Activated naive CD8-positive, alpha-beta T cell treated with anti-CD3 and anti-CD28 coated beads, Interleukin-2, amount 50 U/mL, for 24 hours (primary cell): ENCODE data around the gene CSGALNACT2.

Source experiments
- ATAC-seq: fragments of 150-1000 bp; cut with Tn5 transposase; one replicate; pipeline ENCODE4 v1.10.0; 2021
- DNase-seq: peaks from one replicate; pipeline ENCODE4 v3.0.0; 2021
- H3K27ac Mint-ChIP-seq: one replicate; pipeline ENCODE4 v1.8.0; 2021; ENCODE audit warnings: mild to moderate bottlenecking, mixed read lengths
- H3K27me3 Mint-ChIP-seq: one replicate; pipeline ENCODE4 v1.8.0; 2021; ENCODE audit warnings: mixed read lengths
- H3K36me3 Mint-ChIP-seq: one replicate; pipeline ENCODE4 v1.8.0; 2021; ENCODE audit warnings: low read depth, mixed read lengths
- H3K4me1 Mint-ChIP-seq: one replicate; pipeline ENCODE4 v1.8.0; 2021; ENCODE audit warnings: mixed read lengths
- H3K4me3 Mint-ChIP-seq: one replicate; pipeline ENCODE4 v1.8.0; 2021; ENCODE audit warnings: mild to moderate bottlenecking, moderate library complexity, mixed read lengths
- H3K9me3 Mint-ChIP-seq: one replicate; pipeline ENCODE4 v1.8.0; 2021; ENCODE audit warnings: mixed read lengths

CSGALNACT2 gene

DNA sequence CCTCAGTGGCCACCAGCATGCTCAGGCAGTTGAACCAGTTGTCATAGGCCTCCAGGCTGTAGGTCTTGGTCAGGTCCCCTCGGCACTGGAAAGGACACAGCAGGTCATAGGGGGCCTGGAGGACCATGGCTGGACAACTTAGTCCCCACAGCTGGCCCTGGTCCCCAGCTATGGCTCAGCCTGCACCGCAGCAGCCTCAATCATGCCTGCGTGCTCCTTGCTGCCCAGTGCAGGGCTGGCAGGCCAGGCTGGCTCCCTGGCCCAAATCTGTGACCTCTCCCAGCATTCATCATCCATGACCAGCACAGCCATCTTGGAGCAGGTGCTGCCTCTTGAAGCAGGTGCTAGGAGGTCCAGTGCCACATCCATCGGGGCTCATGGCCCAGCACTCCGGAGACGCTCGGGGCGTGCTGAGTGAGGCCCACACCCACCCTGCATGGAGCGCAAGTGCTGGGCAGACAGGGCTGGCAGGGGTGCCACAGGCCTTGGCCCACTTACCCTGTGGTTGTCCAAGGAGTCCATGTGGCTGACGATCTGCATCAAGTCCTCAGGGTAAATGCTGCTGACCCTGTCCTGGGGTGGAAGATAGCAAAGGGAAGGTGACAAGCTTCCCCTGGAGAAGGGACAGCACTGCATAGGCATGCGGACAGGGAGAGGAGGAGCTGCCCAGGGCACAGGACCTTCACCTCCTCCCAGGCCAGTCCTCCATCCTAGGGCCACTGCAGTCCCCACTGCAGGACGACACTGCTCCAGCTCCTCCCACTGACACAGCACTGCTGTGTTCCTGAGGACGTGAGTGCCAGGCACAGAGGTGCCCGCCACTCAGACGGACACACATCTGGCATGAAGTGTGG is 61.7 kb downstream of the CSGALNACT2 start:
- Mint-ChIP-seq H3K27ac (no peak overlapping the region), H3K9me3 (no peaks in the 10 kb centered on the region), H3K4me1 (peaks cover 3% of the 10 kb centered on the region), H3K4me3 (no peak overlapping the region), H3K27me3 (no peaks in the 10 kb centered on the region), H3K36me3 (no peaks in the 10 kb centered on the region)
- DNase-seq (no peak), ATAC-seq (no peak)

GRCh38 chr10:43200538-43201390 is 62.5 kb downstream of the CSGALNACT2 start:
- Mint-ChIP-seq H3K36me3 (no peaks in the 10 kb centered on the region), H3K27me3 (no peaks in the 10 kb centered on the region), H3K4me3 (no peak overlapping the region), H3K4me1 (peaks cover 3% of the 10 kb centered on the region), H3K27ac (no peak overlapping the region), H3K9me3 (no peaks in the 10 kb centered on the region)
- ATAC-seq (no peak), DNase-seq (no peak)

DNA sequence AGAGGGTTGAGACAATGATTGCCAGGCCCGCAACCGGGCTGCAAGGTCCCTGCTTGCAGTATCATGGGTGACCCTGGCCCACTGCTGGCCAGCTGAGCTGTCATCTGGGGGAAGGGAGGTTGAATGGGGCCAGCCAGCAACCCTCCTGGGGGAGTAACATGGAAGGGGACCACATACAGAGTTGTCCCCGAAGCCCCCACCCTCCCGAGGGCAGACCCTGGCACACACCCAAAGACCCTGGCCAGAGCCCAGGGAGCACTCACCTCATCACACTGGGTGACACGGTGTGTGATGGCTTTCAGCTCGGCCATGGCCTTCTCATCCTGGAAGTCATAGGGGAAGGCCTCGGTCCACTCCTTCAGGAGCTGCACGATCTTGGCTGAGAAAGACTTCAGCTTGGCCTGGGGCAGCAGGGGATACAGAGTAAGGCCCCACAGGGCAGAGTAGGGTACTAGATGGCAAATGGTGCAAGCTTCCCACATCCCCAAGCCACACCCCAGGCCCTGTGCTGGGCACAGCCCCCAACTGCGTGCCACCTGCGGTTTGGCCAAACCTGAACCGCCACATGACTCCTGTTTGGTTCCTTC is 63.4 kb downstream of the CSGALNACT2 start:
- Mint-ChIP-seq H3K27ac (no peak overlapping the region), H3K4me1 (peaks cover 3% of the 10 kb centered on the region), H3K4me3 (no peak overlapping the region), H3K36me3 (no peaks in the 10 kb centered on the region), H3K9me3 (no peaks in the 10 kb centered on the region), H3K27me3 (no peaks in the 10 kb centered on the region)
- no peak for DNase-seq
- no peak for ATAC-seq

- DNase-seq = peak; percentile 71
- peaks cover 3% of the 10 kb centered on the region for H3K4me1 Mint-ChIP-seq
- ATAC-seq = peak; percentile 62
- no peaks in the 10 kb centered on the region for H3K9me3 Mint-ChIP-seq
- H3K36me3 Mint-ChIP-seq = no peaks in the 10 kb centered on the region
- peak overlapping the region; percentile 63 for H3K4me3 Mint-ChIP-seq
- no peaks in the 10 kb centered on the region for H3K27me3 Mint-ChIP-seq
- H3K27ac Mint-ChIP-seq = no peak overlapping the region
Observed at GRCh38 chr10:43202224-43202656, 64.0 kb downstream of the CSGALNACT2 start.

DNA sequence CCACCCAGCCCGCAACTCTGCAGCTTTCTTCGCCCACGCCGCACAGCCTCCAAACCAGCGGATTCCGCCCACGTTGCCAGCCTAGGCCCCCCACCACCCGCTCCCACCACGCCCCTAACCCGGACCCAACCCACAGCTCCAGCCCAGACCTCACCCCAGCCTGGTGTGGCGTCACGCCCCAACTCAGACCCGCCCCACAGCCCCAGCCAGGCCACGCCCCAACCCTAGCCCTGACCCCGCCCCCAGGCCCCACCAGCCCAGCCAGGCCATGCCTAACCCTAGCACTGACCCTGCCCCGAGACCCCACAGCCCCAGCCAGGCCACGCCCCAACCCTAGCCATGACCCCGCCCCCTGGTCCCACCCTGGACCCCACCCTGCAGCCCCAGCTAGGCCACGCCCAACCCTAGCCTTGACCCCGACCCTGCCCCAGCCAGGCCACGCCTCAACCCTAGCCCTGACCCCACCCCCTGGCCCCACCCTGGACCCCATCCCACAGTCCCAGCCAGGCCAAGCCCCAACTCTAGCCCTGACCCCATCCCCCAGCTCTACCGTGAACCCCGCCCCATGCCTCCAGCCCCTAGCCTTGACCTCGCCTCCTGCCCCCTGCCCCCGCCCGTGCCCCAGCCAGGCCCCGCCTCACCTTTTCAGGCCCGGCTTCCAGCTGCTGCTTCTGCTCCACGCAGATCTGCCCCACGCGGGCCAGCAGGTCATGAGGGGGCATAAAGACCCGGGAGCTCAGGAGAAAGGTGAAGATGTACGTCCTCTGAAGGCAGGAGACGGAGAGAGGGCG is 64.6 kb downstream of the CSGALNACT2 start:
- Mint-ChIP-seq H3K36me3 (no peaks in the 10 kb centered on the region), H3K27ac (no peak overlapping the region), H3K4me3 (no peak overlapping the region), H3K4me1 (peaks cover 3% of the 10 kb centered on the region), H3K27me3 (no peaks in the 10 kb centered on the region), H3K9me3 (no peaks in the 10 kb centered on the region)
- ATAC-seq = peak; percentile 44
- DNase-seq = peak; percentile 57

GRCh38 chr10:43203448-43204041 is 65.3 kb downstream of the CSGALNACT2 start:
- ATAC-seq = no peak
- H3K36me3 Mint-ChIP-seq = no peaks in the 10 kb centered on the region
- no peak overlapping the region for H3K4me3 Mint-ChIP-seq
- no peak overlapping the region for H3K27ac Mint-ChIP-seq
- peak; percentile 29 for DNase-seq
- no peaks in the 10 kb centered on the region for H3K9me3 Mint-ChIP-seq
- no peaks in the 10 kb centered on the region for H3K27me3 Mint-ChIP-seq
- peaks cover 3% of the 10 kb centered on the region for H3K4me1 Mint-ChIP-seq

DNA sequence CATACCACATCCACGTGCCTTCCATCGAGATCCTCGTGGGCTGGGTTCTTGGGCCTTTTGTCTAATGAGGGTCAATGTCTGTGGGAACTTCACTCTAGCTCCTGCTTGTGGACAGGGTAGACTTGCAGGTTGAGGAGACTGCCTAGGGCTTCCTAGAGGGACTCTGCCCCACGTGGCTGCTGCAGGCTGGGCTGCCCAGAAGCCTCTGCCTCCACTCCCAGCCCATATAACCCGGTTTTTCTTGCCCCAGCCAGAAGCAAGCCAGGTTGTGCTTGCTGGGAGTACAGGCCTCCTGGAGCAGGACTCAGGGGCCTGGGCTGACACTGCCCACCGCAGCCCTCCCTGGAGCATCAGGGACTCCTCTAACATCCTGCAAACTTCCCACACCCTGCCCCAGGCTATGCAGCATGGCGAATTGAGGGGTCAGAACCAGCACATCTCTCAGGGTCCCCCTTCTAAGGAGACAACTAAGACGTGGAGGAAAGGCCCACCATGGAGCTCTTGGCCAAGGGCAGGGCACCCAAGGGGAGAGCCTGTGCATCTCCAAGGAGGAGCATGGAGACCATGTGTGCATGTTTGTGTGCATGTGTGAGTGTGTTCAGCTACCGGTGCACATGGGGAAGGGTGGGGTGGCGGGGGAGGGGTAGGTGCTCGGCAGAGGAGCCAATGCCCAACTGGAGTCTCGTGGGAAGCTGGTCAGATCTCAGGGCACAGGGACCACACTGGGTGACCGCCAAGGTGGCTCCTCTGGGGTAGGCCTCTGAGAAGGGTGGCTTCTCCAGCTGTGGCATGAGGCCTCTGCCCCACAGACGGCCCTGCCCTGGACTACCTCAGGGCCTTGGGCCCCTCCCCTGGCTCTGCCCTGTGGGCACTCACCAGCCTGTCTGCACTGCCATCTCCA is 66.0 kb downstream of the CSGALNACT2 start:
- Mint-ChIP-seq H3K4me1 (peaks cover 3% of the 10 kb centered on the region), H3K27ac (no peak overlapping the region), H3K36me3 (no peaks in the 10 kb centered on the region), H3K27me3 (no peaks in the 10 kb centered on the region), H3K9me3 (no peaks in the 10 kb centered on the region), H3K4me3 (no peak overlapping the region)
- DNase-seq (no peak), ATAC-seq (no peak)

- peak; percentile 59 for ATAC-seq
- H3K4me1 Mint-ChIP-seq = peaks cover 3% of the 10 kb centered on the region
- no peak overlapping the region for H3K27ac Mint-ChIP-seq
- no peaks in the 10 kb centered on the region for H3K9me3 Mint-ChIP-seq
- H3K27me3 Mint-ChIP-seq = no peaks in the 10 kb centered on the region
- peak; percentile 64 for DNase-seq
- H3K36me3 Mint-ChIP-seq = no peaks in the 10 kb centered on the region
- H3K4me3 Mint-ChIP-seq = no peak overlapping the region
Observed at GRCh38 chr10:43204943-43205671, 66.9 kb downstream of the CSGALNACT2 start.

GRCh38 chr10:43205681-43206390 is 67.6 kb downstream of the CSGALNACT2 start:
- Mint-ChIP-seq H3K4me3 (no peak overlapping the region), H3K27ac (no peak overlapping the region), H3K27me3 (no peaks in the 10 kb centered on the region), H3K9me3 (no peaks in the 10 kb centered on the region), H3K36me3 (no peaks in the 10 kb centered on the region), H3K4me1 (peaks cover 5% of the 10 kb centered on the region)
- no peak for DNase-seq
- ATAC-seq = no peak

DNA sequence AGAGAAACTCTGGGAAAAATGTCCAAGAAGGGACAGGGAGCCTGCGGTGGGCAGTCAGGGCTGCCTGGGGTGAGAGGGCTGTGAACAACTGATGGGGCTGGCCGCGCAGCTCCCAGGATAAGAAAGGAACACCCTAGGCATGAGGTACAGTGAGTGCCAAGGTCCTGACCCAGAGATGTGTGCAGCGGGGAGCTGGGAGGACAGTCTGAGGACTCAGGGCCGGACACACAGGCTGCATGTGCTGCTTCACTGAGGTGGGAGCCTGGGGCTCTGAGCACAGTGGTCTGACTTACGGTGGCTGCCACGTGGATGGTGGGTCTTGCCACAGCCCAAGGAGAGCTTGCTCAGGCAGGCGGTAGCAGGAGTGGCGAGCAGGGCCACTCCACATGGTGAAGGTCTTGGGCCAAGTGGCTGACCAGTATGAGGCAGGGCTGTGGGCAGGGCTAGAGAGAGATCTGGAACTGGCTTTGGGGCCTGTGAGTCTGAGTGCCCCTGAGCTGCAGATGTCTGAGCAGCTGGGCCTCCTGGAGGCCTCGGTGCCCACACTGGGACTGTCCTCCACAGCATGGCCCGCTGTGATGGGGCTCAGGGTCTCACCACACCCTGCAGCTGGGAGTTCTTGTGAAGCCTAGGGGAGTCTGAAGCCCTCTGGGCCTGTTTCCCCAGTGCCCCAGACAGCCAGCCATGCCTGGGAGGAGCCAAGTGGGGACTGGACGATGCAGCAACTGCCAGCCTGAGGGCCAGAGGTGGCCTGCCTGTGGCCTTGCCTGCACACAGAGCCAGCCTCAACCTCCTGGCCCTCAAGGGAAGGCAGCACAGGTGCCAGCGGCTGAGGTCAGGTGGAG is 68.4 kb downstream of the CSGALNACT2 start:
- Mint-ChIP-seq H3K4me1 (peaks cover 8% of the 10 kb centered on the region), H3K36me3 (no peaks in the 10 kb centered on the region), H3K27ac (no peak overlapping the region), H3K9me3 (no peaks in the 10 kb centered on the region), H3K27me3 (no peaks in the 10 kb centered on the region), H3K4me3 (no peak overlapping the region)
- DNase-seq (no peak), ATAC-seq (no peak)

DNA sequence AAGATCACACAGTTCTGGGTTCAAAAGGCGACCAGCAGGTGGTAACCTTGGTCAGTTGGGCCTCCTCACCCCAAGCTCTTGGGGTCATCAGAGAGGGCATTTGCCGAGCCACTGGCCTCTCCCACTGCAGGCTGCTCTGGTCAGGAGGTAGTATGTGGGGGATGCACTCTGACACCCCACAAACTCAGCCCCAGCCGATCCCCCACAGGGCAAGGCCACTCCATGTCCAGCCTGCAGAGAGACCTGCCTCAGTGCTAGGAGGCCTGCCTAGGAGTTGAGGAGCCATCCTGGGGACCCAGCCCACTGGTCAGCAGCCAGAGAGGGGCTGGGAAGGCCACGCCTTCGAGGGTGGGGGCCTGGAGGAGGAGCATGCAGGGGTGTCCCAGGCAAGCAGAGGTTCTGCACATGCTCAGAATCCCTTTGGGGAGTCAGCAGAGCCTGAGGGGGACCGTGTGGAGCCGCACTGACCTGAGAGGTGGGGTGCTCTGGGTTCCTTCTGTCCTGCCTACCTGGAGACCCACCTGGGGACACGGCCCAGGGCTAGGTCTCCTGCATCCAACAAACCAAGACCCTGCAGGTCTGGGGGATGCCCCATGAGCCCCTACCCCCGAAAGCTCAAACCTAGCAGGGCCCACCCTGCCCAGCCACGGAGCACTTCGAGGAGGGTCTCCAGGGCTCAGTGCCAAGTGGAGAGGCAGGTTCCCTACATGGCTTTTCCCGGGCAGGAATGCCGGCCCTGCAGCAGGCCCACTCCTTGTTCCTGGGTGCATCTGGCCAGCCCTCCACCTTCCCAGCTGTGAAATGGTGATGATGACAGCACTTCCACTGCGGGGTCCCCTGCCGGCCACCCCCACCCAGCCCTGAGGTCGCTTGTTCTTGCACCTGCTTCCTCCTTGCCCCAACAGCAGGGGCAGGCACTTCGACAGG is 70.2 kb downstream of the CSGALNACT2 start:
- Mint-ChIP-seq H3K27ac (no peak overlapping the region), H3K9me3 (no peaks in the 10 kb centered on the region), H3K36me3 (no peaks in the 10 kb centered on the region), H3K4me1 (peaks cover 4% of the 10 kb centered on the region), H3K4me3 (no peak overlapping the region), H3K27me3 (no peaks in the 10 kb centered on the region)
- no peak for DNase-seq
- ATAC-seq = no peak
